MM.1S (cell line): ENCODE measurements around the gene GTF2IRD1.

Experiments
- CTCF ChIP-seq: fragments of 300-600 bp; sonication (generic); IDR thresholded peaks from 2 replicates; pipeline ENCODE4 v1.5.1; 2016; ENCODE audit warnings: antibody characterized with exemption, low read length, mixed read lengths
- EZH2 ChIP-seq: fragments of 300-600 bp; sonication (generic); optimal IDR thresholded peaks from 2 replicates; pipeline ENCODE3; 2017; ENCODE audit warnings: low read depth, mild to moderate bottlenecking, antibody characterized with exemption, low read length, mixed read lengths

- TF ChIP-seq CTCF (no peak), EZH2 (no peak)
These were observed 57.6 kb downstream of the GTF2IRD1 start for GRCh38 chr7:74511345-74511744.
